Measurements from ENCODE around the gene TSNAX. TPM values are rescaled to one million over a fixed set of nuclear protein-coding genes. Genes with fewer than 3 reads are reported as not detected.
"Not testable (repeated sequence)": the region's sequence is repeated elsewhere in the genome, so short reads cannot be mapped to it uniquely, and the experiment has no call there.

The TSNAX gene
- total and polyA plus RNA-seq, 2 of the 8 experiments (the other 6 are each of a cell fraction or from before 2014, with no cell fraction given) = 7.7 to 34.0 TPM

DNA sequence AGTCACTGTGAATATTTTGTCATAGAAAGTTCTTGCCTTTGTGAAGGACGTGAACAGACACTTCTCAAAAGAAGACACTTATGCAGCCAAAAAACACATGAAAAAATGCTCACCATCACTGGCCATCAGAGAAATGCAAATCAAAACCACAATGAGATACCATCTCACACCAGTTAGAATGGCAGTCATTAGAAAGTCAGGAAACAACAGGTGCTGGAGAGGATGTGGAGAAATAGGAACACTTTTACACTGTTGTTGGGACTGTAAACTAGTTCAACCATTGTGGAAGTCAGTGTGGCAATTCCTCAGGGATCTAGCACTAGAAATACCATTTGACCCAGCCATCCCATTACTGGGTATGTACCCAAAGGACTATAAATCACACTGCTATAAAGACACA, 64.8 kb downstream of the TSNAX start:
- H3K79me2 ChIP-seq (ENCODE audit: control insufficient read depth in 1 of 2, insufficient read depth in 2 of 2, low read length in 2 of 2); H4K91ac ChIP-seq (replicated peaks; ENCODE audit: insufficient read length, low read length); H3K79me1 ChIP-seq (ENCODE audit: low read depth, low read length); H3K14ac ChIP-seq (ENCODE audit: insufficient read length); H3K9ac ChIP-seq (replicated peaks in 1 of 4; ENCODE audit: extremely low read depth in 1 of 4, low read depth in 3 of 4, low read length in 3 of 4); POLR2A ChIA-PET (ENCODE audit: partially characterized antibody); H2BK5ac ChIP-seq (ENCODE audit: low read depth, low read length); FAIRE-seq; H3K4me1 ChIP-seq (replicated peaks in 1 of 4; ENCODE audit: control insufficient read depth in 3 of 4, insufficient read depth in 4 of 4, low read length in 3 of 4); H3K4me3 ChIP-seq (ENCODE audit: extremely low read depth in 1 of 4, insufficient read depth in 2 of 4, low read depth in 3 of 4, low read length in 4 of 4); H3K18ac ChIP-seq (ENCODE audit: extremely low read depth, low read length); H4K20me1 ChIP-seq (replicated peaks in 1 of 2; ENCODE audit: control insufficient read depth in 1 of 2, insufficient read depth in 2 of 2, low read length in 2 of 2); H4K5ac ChIP-seq (ENCODE audit: insufficient read length, low read depth, low read length); H3K56ac ChIP-seq (replicated peaks; ENCODE audit: insufficient read length, low read depth, low read length); H2AK5ac ChIP-seq (ENCODE audit: low read depth, low read length); H3K36me3 ChIP-seq (ENCODE audit: control insufficient read depth in 2 of 4, insufficient read depth in 4 of 4, low read length in 3 of 4); H3K9me3 ChIP-seq (ENCODE audit: insufficient read depth in 2 of 2, low read depth in 1 of 2, low read length in 1 of 2); H4K8ac ChIP-seq (ENCODE audit: extremely low read depth, insufficient read depth, low read length); DNase-seq (ENCODE audit: low read depth in 1 of 2, low spot score in 2 of 2); H3K27ac ChIP-seq (ENCODE audit: low read depth, low read length); H3K4me2 ChIP-seq (ENCODE audit: insufficient read depth in 1 of 2, low read depth in 2 of 2, low read length in 2 of 2); H3K23me2 ChIP-seq (ENCODE audit: low read depth, low read length); H2BK120ac ChIP-seq (replicated peaks; ENCODE audit: low read depth, low read length); H2BK12ac ChIP-seq (ENCODE audit: low read depth, low read length); H2BK20ac ChIP-seq (ENCODE audit: low read length); H3K4ac ChIP-seq (replicated peaks; ENCODE audit: insufficient read length, low read depth, low read length); H2AFZ ChIP-seq (ENCODE audit: low read length); H2BK15ac ChIP-seq (ENCODE audit: low read length); H3K27me3 ChIP-seq (replicated peaks in 1 of 4; ENCODE audit: control insufficient read depth in 3 of 4, extremely low read depth in 1 of 4, insufficient read depth in 3 of 4, low read length in 3 of 4); H3K23ac ChIP-seq (ENCODE audit: insufficient read length): not testable (repeated sequence)
- CTCF ChIA-PET (ENCODE audit: partially characterized antibody) = interaction anchor here (0.9 kb wide), 1 partner anchor 136 kb away, joined by 4 read pairs; no protein-coding TSS in a partner anchor
- 89% methylated on average over 1 of the region's 1 CpG; no CpG with 5 or more reads in 1 of the 2 experiments for WGBS, 2 experiments (ENCODE audit: extremely low coverage in 1 of 2, insufficient coverage in 1 of 2, insufficient read length in 1 of 2, insufficient replicate concordance in 2 of 2, low coverage in 1 of 2, low lambda C conversion rate in 2 of 2, missing lambda C conversion rate in 1 of 2)
